ENCODE data around the gene SNX18.

The SNX18 gene

DNA sequence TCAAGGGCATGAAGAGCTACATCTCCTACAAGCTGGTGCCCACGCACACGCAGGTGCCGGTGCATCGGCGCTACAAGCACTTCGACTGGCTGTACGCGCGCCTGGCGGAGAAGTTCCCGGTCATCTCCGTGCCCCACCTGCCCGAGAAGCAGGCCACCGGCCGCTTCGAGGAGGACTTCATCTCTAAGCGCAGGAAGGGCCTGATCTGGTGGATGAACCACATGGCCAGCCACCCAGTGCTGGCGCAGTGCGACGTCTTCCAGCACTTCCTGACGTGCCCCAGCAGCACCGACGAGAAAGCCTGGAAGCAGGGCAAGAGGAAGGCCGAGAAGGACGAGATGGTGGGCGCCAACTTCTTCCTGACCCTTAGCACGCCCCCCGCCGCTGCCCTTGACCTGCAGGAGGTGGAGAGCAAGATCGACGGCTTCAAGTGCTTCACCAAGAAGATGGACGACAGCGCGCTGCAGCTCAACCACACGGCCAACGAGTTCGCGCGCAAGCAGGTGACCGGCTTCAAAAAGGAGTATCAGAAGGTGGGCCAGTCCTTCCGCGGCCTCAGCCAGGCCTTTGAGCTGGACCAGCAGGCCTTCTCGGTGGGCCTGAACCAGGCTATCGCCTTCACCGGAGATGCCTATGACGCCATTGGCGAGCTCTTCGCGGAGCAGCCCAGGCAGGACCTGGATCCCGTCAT is 1.4 kb downstream of the SNX18 start:
- no peak overlapping the region for H2AFZ ChIP-seq
- no peak overlapping the region for H3K27ac ChIP-seq
- no peak for TF ChIP-seq CTCF (IDR thresholded peaks at IDR 0.05)
- peaks cover 17% of the 10 kb centered on the region for H3K4me1 ChIP-seq
- H3K36me3 ChIP-seq (ENCODE audit: control insufficient read depth, insufficient read depth, low read length), result no peaks in the 10 kb centered on the region
- H3K9me3 ChIP-seq (ENCODE audit: control insufficient read depth, low read length), result no peaks in the 10 kb centered on the region
- peak overlapping the region; percentile 70 for H3K4me3 ChIP-seq (ENCODE audit: low read depth, low read length)
- no peak overlapping the region for H3K9ac ChIP-seq
- peaks cover 36% of the 10 kb centered on the region for H3K79me2 ChIP-seq
- no peaks in the 10 kb centered on the region for H3K27me3 ChIP-seq (ENCODE audit: control insufficient read depth, insufficient read depth, low read length)
- H3K4me2 ChIP-seq (ENCODE audit: low read length), result peak overlapping the region; percentile 73

DNA sequence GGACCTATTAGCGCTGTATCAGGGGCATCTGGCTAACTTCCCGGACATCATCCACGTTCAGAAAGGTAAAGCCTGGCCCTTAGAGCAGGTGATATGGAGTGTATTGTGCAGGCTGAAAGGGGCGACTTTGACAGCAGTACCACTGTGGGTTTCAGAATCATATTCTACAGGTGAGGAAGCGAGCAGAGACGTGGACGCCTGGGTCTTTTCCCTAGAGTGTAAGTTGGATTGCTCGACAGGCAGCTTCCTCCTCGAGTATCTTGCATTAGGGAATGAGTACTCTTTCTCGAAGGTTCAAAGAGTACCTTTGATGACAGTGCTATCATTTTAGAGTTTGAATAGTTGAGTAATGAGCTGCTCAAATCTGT is 1.9 kb downstream of the SNX18 start:
- TF ChIP-seq CTCF (IDR thresholded peaks at IDR 0.05), result no peak
- H3K4me3 ChIP-seq (ENCODE audit: low read depth, low read length), result peak overlapping the region; percentile 70
- H3K9ac ChIP-seq, result no peak overlapping the region
- H3K36me3 ChIP-seq (ENCODE audit: control insufficient read depth, insufficient read depth, low read length), result no peaks in the 10 kb centered on the region
- no peak overlapping the region for H3K27ac ChIP-seq
- H2AFZ ChIP-seq, result no peak overlapping the region
- peaks cover 23% of the 10 kb centered on the region for H3K4me1 ChIP-seq
- peaks cover 39% of the 10 kb centered on the region for H3K79me2 ChIP-seq
- peak overlapping the region; percentile 73 for H3K4me2 ChIP-seq (ENCODE audit: low read length)
- no peaks in the 10 kb centered on the region for H3K9me3 ChIP-seq (ENCODE audit: control insufficient read depth, low read length)
- no peaks in the 10 kb centered on the region for H3K27me3 ChIP-seq (ENCODE audit: control insufficient read depth, insufficient read depth, low read length)

- Histone ChIP-seq H3K4me2 (ENCODE audit: low read length) (peak overlapping the region; percentile 73), H3K79me2 (peaks cover 48% of the 10 kb centered on the region), H3K4me3 (ENCODE audit: low read depth, low read length) (peak overlapping the region; percentile 70), H3K27ac (no peak overlapping the region), H3K36me3 (ENCODE audit: control insufficient read depth, insufficient read depth, low read length) (no peaks in the 10 kb centered on the region), H3K9me3 (ENCODE audit: control insufficient read depth, low read length) (no peaks in the 10 kb centered on the region), H2AFZ (no peak overlapping the region), H3K4me1 (peaks cover 29% of the 10 kb centered on the region), H3K27me3 (ENCODE audit: control insufficient read depth, insufficient read depth, low read length) (no peaks in the 10 kb centered on the region), H3K9ac (no peak overlapping the region)
- no peak for TF ChIP-seq CTCF (IDR thresholded peaks at IDR 0.05)
Observed at GRCh38 chr5:54520438-54520846, 2.9 kb downstream of the SNX18 start.

DNA sequence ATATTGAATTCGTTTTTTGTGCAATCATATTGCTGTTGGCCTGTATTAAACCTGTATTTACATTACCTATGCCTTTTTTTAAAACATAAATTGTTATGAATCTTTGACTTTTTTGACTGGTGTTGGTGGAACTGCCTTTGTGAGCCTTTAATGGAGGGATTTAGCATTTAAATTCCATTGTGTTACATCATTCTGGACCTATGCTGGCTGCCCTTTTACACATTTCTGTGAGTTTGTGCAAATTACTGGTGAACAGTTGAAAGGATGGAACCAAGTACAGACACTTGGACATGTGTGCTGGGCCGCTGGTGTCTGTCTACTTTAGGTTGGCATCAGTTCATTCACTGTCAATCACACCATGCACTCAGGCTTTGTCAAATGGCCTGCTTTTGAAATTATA is 3.4 kb downstream of the SNX18 start:
- H3K4me3 ChIP-seq (ENCODE audit: low read depth, low read length), result peak overlapping the region; percentile 70
- H3K27ac ChIP-seq, result no peak overlapping the region
- H3K9me3 ChIP-seq (ENCODE audit: control insufficient read depth, low read length), result no peaks in the 10 kb centered on the region
- no peak overlapping the region for H2AFZ ChIP-seq
- H3K9ac ChIP-seq, result no peak overlapping the region
- no peak for TF ChIP-seq CTCF (IDR thresholded peaks at IDR 0.05)
- peak overlapping the region; percentile 73 for H3K4me2 ChIP-seq (ENCODE audit: low read length)
- peaks cover 34% of the 10 kb centered on the region for H3K4me1 ChIP-seq
- H3K79me2 ChIP-seq, result peaks cover 53% of the 10 kb centered on the region
- H3K36me3 ChIP-seq (ENCODE audit: control insufficient read depth, insufficient read depth, low read length), result no peaks in the 10 kb centered on the region
- H3K27me3 ChIP-seq (ENCODE audit: control insufficient read depth, insufficient read depth, low read length), result no peaks in the 10 kb centered on the region

GRCh38 chr5:54521856-54522479 is 4.4 kb downstream of the SNX18 start:
- Histone ChIP-seq H3K4me3 (ENCODE audit: low read depth, low read length) (no peak overlapping the region), H2AFZ (no peak overlapping the region), H3K27ac (no peak overlapping the region), H3K4me2 (ENCODE audit: low read length) (no peak overlapping the region), H3K9me3 (ENCODE audit: control insufficient read depth, low read length) (no peaks in the 10 kb centered on the region), H3K4me1 (peaks cover 35% of the 10 kb centered on the region), H3K36me3 (ENCODE audit: control insufficient read depth, insufficient read depth, low read length) (no peaks in the 10 kb centered on the region), H3K79me2 (peaks cover 63% of the 10 kb centered on the region), H3K9ac (no peak overlapping the region), H3K27me3 (ENCODE audit: control insufficient read depth, insufficient read depth, low read length) (no peaks in the 10 kb centered on the region)
- TF ChIP-seq CTCF (IDR thresholded peaks at IDR 0.05), result no peak
